NCI-H2227 treated with DMSO at 0.1 percent for 48 hours (cell line): Measurements from ENCODE around the gene SPRR5.

ENCODE experiments used
- DNase-seq: peaks from one replicate; lab custom pipeline; 2025; lab: John Stamatoyannopoulos, UW

Gene SPRR5

GRCh38 chr1:152946651-152947256 is at the start of gene SPRR5:
Gene SPRR5 (plus strand): TSS chr1:152947206. CDS start chr1:152948555, 1,349 bp downstream.
- no peak for DNase-seq

- no peak for DNase-seq
These were observed 48.0 kb upstream of the SPRR5 start for GRCh38 chr1:152899027-152899426.

GRCh38 chr1:152899883-152900282 is 47.1 kb upstream of the SPRR5 start:
- DNase-seq = no peak

GRCh38 chr1:152901631-152902030 is 45.4 kb upstream of the SPRR5 start:
- DNase-seq = no peak

GRCh38 chr1:152902636-152903035 is 44.4 kb upstream of the SPRR5 start:
- no peak for DNase-seq

GRCh38 chr1:152904688-152905440 is 42.1 kb upstream of the SPRR5 start:
- no peak for DNase-seq

GRCh38 chr1:152906023-152906565 is 40.9 kb upstream of the SPRR5 start:
- no peak for DNase-seq

- DNase-seq = no peak
These were observed 39.1 kb upstream of the SPRR5 start, which contains the start of gene IVL for GRCh38 chr1:152907686-152908601. Gene IVL (plus strand): TSS chr1:152908546. CDS start chr1:152909798, 1,252 bp downstream.

GRCh38 chr1:152909206-152909605 is 37.8 kb upstream of the SPRR5 start:
- no peak for DNase-seq

GRCh38 chr1:152912471-152912870 is 34.5 kb upstream of the SPRR5 start:
- no peak for DNase-seq

- no peak for DNase-seq
These were observed 34.1 kb upstream of the SPRR5 start for GRCh38 chr1:152912900-152913299.

GRCh38 chr1:152917794-152918193 is 29.2 kb upstream of the SPRR5 start:
- no peak for DNase-seq

- no peak for DNase-seq
These were observed 27.9 kb upstream of the SPRR5 start for GRCh38 chr1:152919071-152919470.

- no peak for DNase-seq
These were observed 22.8 kb upstream of the SPRR5 start for GRCh38 chr1:152924191-152924590.

GRCh38 chr1:152926091-152926490 is 20.9 kb upstream of the SPRR5 start:
- no peak for DNase-seq

- DNase-seq = no peak
These were observed 18.3 kb upstream of the SPRR5 start for GRCh38 chr1:152928671-152929070.

GRCh38 chr1:152932170-152932811 is 14.7 kb upstream of the SPRR5 start:
- DNase-seq = no peak

- DNase-seq = no peak
These were observed 13.8 kb upstream of the SPRR5 start for GRCh38 chr1:152933196-152933595.

- DNase-seq = no peak
These were observed 6.4 kb upstream of the SPRR5 start for GRCh38 chr1:152940614-152941013.

GRCh38 chr1:152941037-152941711 is 5.8 kb upstream of the SPRR5 start:
- DNase-seq = no peak

GRCh38 chr1:152942161-152942560 is 4.8 kb upstream of the SPRR5 start:
- no peak for DNase-seq
